ENCODE measurements around the gene PAGR1. TPM values are rescaled to one million over a fixed set of nuclear protein-coding genes. Genes with fewer than 3 reads are reported as not detected.

PAGR1 gene
- total and polyA plus RNA-seq, 2 of the 8 experiments (the other 6 are each of a cell fraction or from before 2014, with no cell fraction given) = 35.4 to 56.4 TPM

GRCh38 chr16:29816694-29817441, 916 bp downstream of the PAGR1 start (continued):
- TF ChIP-seq, protein P1, sequence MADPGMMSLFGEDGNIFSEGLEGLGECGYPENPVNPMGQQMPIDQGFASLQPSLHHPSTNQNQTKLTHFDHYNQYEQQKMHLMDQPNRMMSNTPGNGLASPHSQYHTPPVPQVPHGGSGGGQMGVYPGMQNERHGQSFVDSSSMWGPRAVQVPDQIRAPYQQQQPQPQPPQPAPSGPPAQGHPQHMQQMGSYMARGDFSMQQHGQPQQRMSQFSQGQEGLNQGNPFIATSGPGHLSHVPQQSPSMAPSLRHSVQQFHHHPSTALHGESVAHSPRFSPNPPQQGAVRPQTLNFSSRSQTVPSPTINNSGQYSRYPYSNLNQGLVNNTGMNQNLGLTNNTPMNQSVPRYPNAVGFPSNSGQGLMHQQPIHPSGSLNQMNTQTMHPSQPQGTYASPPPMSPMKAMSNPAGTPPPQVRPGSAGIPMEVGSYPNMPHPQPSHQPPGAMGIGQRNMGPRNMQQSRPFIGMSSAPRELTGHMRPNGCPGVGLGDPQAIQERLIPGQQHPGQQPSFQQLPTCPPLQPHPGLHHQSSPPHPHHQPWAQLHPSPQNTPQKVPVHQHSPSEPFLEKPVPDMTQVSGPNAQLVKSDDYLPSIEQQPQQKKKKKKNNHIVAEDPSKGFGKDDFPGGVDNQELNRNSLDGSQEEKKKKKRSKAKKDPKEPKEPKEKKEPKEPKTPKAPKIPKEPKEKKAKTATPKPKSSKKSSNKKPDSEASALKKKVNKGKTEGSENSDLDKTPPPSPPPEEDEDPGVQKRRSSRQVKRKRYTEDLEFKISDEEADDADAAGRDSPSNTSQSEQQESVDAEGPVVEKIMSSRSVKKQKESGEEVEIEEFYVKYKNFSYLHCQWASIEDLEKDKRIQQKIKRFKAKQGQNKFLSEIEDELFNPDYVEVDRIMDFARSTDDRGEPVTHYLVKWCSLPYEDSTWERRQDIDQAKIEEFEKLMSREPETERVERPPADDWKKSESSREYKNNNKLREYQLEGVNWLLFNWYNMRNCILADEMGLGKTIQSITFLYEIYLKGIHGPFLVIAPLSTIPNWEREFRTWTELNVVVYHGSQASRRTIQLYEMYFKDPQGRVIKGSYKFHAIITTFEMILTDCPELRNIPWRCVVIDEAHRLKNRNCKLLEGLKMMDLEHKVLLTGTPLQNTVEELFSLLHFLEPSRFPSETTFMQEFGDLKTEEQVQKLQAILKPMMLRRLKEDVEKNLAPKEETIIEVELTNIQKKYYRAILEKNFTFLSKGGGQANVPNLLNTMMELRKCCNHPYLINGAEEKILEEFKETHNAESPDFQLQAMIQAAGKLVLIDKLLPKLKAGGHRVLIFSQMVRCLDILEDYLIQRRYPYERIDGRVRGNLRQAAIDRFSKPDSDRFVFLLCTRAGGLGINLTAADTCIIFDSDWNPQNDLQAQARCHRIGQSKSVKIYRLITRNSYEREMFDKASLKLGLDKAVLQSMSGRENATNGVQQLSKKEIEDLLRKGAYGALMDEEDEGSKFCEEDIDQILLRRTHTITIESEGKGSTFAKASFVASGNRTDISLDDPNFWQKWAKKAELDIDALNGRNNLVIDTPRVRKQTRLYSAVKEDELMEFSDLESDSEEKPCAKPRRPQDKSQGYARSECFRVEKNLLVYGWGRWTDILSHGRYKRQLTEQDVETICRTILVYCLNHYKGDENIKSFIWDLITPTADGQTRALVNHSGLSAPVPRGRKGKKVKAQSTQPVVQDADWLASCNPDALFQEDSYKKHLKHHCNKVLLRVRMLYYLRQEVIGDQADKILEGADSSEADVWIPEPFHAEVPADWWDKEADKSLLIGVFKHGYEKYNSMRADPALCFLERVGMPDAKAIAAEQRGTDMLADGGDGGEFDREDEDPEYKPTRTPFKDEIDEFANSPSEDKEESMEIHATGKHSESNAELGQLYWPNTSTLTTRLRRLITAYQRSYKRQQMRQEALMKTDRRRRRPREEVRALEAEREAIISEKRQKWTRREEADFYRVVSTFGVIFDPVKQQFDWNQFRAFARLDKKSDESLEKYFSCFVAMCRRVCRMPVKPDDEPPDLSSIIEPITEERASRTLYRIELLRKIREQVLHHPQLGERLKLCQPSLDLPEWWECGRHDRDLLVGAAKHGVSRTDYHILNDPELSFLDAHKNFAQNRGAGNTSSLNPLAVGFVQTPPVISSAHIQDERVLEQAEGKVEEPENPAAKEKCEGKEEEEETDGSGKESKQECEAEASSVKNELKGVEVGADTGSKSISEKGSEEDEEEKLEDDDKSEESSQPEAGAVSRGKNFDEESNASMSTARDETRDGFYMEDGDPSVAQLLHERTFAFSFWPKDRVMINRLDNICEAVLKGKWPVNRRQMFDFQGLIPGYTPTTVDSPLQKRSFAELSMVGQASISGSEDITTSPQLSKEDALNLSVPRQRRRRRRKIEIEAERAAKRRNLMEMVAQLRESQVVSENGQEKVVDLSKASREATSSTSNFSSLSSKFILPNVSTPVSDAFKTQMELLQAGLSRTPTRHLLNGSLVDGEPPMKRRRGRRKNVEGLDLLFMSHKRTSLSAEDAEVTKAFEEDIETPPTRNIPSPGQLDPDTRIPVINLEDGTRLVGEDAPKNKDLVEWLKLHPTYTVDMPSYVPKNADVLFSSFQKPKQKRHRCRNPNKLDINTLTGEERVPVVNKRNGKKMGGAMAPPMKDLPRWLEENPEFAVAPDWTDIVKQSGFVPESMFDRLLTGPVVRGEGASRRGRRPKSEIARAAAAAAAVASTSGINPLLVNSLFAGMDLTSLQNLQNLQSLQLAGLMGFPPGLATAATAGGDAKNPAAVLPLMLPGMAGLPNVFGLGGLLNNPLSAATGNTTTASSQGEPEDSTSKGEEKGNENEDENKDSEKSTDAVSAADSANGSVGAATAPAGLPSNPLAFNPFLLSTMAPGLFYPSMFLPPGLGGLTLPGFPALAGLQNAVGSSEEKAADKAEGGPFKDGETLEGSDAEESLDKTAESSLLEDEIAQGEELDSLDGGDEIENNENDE (IDR thresholded peaks at IDR 0.05; ENCODE audit: insufficient replicate concordance, low read length) = no peak
- TF ChIP-seq EP300 (IDR thresholded peaks at IDR 0.05; ENCODE audit: borderline replicate concordance in 1 of 2, low read depth in 2 of 2, low read length in 2 of 2) = no peak
- TF ChIP-seq JUN (IDR thresholded peaks at IDR 0.05; ENCODE audit: low read depth, low read length) = no peak
- TF ChIP-seq TBP (IDR thresholded peaks at IDR 0.05; ENCODE audit: low read depth, low read length) = no peak
- no peak for TF ChIP-seq RFX5 (IDR thresholded peaks at IDR 0.05; ENCODE audit: borderline replicate concordance, low read depth, low read length)
- TF ChIP-seq CEBPB (IDR thresholded peaks at IDR 0.05; ENCODE audit: low read depth, low read length) = 0 out of 2 replicates have a peak, but pooled peaks have one; percentile 19
- no peak for TF ChIP-seq USF2 (IDR thresholded peaks at IDR 0.05; ENCODE audit: low read length)
- no peak for TF ChIP-seq SIX5 (IDR thresholded peaks at IDR 0.05; ENCODE audit: low read depth, low read length)
- TF ChIP-seq EZH2 (IDR thresholded peaks at IDR 0.05; ENCODE audit: low read depth, low read length, severe bottlenecking) = no peak
